Thyroid gland (tissue), 4 donors: ENCODE data around the gene KIF1B. TPM values are rescaled to one million over a fixed set of nuclear protein-coding genes. Genes with fewer than 3 reads are reported as not detected.

ENCODE experiments used
- DNase-seq, 2 donors: peaks; one replicate each; pipeline ENCODE4 v3.0.0-alpha.2; 2019
- H3K27ac ChIP-seq, 3 donors: fragments of 200-600 bp; sonication (generic); 1 replicate in 2 of 3; 2 replicates in 1 of 3; pipeline ENCODE4 v1.5.1; 2016 to 2019; ENCODE audit warnings: mild to moderate bottlenecking in 1 of 3, moderate library complexity in 1 of 3
- H3K27me3 ChIP-seq: fragments of 200-600 bp; sonication (generic); one replicate; pipeline ENCODE4 v1.5.1; 2019
- H3K36me3 ChIP-seq, 2 donors: fragments of 200-600 bp; sonication (generic); one replicate each; pipeline ENCODE4 v1.5.1; 2016 to 2019
- H3K4me1 ChIP-seq, 2 donors: fragments of 200-600 bp; sonication (generic); one replicate each; pipeline ENCODE4 v1.5.1; 2017 to 2019
- H3K4me3 ChIP-seq, 3 donors: fragments of 200-600 bp; sonication (generic); replicated peaks in 1 of 3; 1 replicate in 2 of 3; 2 replicates in 1 of 3; pipeline ENCODE4 v1.5.1; 2016; ENCODE audit warnings: mild to moderate bottlenecking in 1 of 3
- H3K9me3 ChIP-seq: fragments of 200-600 bp; sonication (generic); one replicate; pipeline ENCODE4 v1.5.1; 2017
- CTCF ChIP-seq, 6 experiments: fragments of 200-600 bp in 3 of 6; fragments of 450-650 bp in 3 of 6; sonication (generic) in 3 of 6; IDR thresholded peaks; one replicate each; pipeline ENCODE4 v1.5.1; 2016 to 2019; ENCODE audit warnings: antibody characterized with exemption in 6 of 6, mild to moderate bottlenecking in 2 of 6, inconsistent platforms in 1 of 6, moderate library complexity in 1 of 6
- POLR2A ChIP-seq, 2 donors: fragments of 450-650 bp; IDR thresholded peaks; one replicate each; pipeline ENCODE4 v1.6.1; 2017; ENCODE audit warnings: antibody characterized with exemption in 2 of 2, mild to moderate bottlenecking in 2 of 2, moderate library complexity in 1 of 2
- WGBS, 2 donors: methylation state at CpG; one replicate each; pipeline ENCODE4 v1.1.5; 2017; 5-methylcytosine and 5-hydroxymethylcytosine counted together
- intact Hi-C: fragments of 100-400 bp; cut with DNase I; formaldehyde crosslinking; loops from one replicate; pipeline ENCODE4 v1.15.1; 2023
- total RNA-seq, 4 donors: library from RNA; depleted of rRNA; stranded (reverse); fragments of >200 nt; gene quantifications; one replicate each; pipeline ENCODE4 v1.2.3, GENCODE V29; 2016

Gene KIF1B
- total RNA-seq, 4 donors from 2014 or later: 51.7 to 70.5 (median 53.5) TPM

GRCh38 chr1:10396870-10397269, 186.5 kb downstream of the KIF1B start:
- no peaks in the 10 kb centered on the region for H3K9me3 ChIP-seq
- H3K36me3 ChIP-seq: peaks cover 0 to under 1% of the 10 kb centered on the region in 2 donors
- peaks cover 15 to 23% of the 10 kb centered on the region in 2 donors for H3K4me1 ChIP-seq
- no peaks in the 10 kb centered on the region for H3K27me3 ChIP-seq
- WGBS, 2 donors: 97% methylated on average over 3 of the region's 3 CpGs
- H3K4me3 ChIP-seq: no peak overlapping the region
- DNase-seq: no peak
- intact Hi-C loops: no loop called here
- no peak overlapping the region for H3K27ac ChIP-seq
- no peak for TF ChIP-seq POLR2A (IDR thresholded peaks at IDR 0.05)
- TF ChIP-seq CTCF (IDR thresholded peaks at IDR 0.05): no peak

GRCh38 chr1:10398278-10398733, 187.9 kb downstream of the KIF1B start:
- DNase-seq: no peak
- WGBS, 2 donors: 2 to 6% methylated on average over 6 to 28 of the region's 34 CpGs
- Histone ChIP-seq H3K4me1 (peaks cover 15 to 23% of the 10 kb centered on the region in 2 donors), H3K36me3 (peaks cover 9 to 12% of the 10 kb centered on the region in 2 donors), H3K27me3 (no peaks in the 10 kb centered on the region), H3K9me3 (no peaks in the 10 kb centered on the region), H3K4me3 (peak overlapping the region; percentile 23 to 73 (median 39)), H3K27ac (peak overlapping the region in 1 of 3 donors; percentile 98)
- intact Hi-C loops: no loop called here
- no peak for TF ChIP-seq CTCF (IDR thresholded peaks at IDR 0.05)
- TF ChIP-seq POLR2A (IDR thresholded peaks at IDR 0.05): no peak

- peak in 1 of 2 donors; percentile 86 for TF ChIP-seq POLR2A (IDR thresholded peaks at IDR 0.05)
- TF ChIP-seq CTCF (IDR thresholded peaks at IDR 0.05): peak in 1 of 6 experiments; percentile 8
- H3K27ac ChIP-seq: peak within 1 kb of the TSS; percentile 80 to 98 (median 86)
- DNase-seq: peak; percentile 99 to 100
- peaks cover 15 to 17% of the 10 kb centered on the region in 2 donors for H3K36me3 ChIP-seq
- WGBS, 2 donors: 1 to 2% methylated on average over 9 to 39 of the region's 76 CpGs
- intact Hi-C loops: no loop called here
- H3K27me3 ChIP-seq: no peaks in the 10 kb centered on the region
- H3K9me3 ChIP-seq: no peaks in the 10 kb centered on the region
- peaks cover 15 to 23% of the 10 kb centered on the region in 2 donors for H3K4me1 ChIP-seq
- H3K4me3 ChIP-seq: peak within 1 kb of the TSS; percentile 63 to 78 (median 73)
These were observed 188.5 kb downstream of the KIF1B start, which contains the start of gene PGD for GRCh38 chr1:10398734-10399443. Gene PGD (plus strand): TSS chr1:10399064. CDS start chr1:10399118, 54 bp downstream.

- Histone ChIP-seq H3K27ac (peak overlapping the region; percentile 80 to 98 (median 86)), H3K4me1 (peaks cover 15 to 23% of the 10 kb centered on the region in 2 donors), H3K27me3 (no peaks in the 10 kb centered on the region), H3K9me3 (no peaks in the 10 kb centered on the region), H3K4me3 (peak overlapping the region; percentile 63 to 78 (median 73)), H3K36me3 (peaks cover 21 to 23% of the 10 kb centered on the region in 2 donors)
- no peak for TF ChIP-seq CTCF (IDR thresholded peaks at IDR 0.05)
- TF ChIP-seq POLR2A (IDR thresholded peaks at IDR 0.05): no peak
- DNase-seq: no peak
- 2 to 3% methylated on average over 23 to 30 of the region's 42 CpGs for WGBS, 2 donors
- intact Hi-C loops: no loop called here
These were observed 189.1 kb downstream of the KIF1B start for GRCh38 chr1:10399444-10399941.

- Histone ChIP-seq H3K27ac (no peak overlapping the region), H3K36me3 (peaks cover 26 to 29% of the 10 kb centered on the region in 2 donors), H3K9me3 (no peaks in the 10 kb centered on the region), H3K27me3 (no peaks in the 10 kb centered on the region), H3K4me1 (peaks cover 15 to 23% of the 10 kb centered on the region in 2 donors), H3K4me3 (peak overlapping the region in 2 of 3 donors; percentile 63 to 73)
- intact Hi-C loops: no loop called here
- 43 to 60% methylated on average over 8 of the region's 8 CpGs for WGBS, 2 donors
- no peak for DNase-seq
- TF ChIP-seq CTCF (IDR thresholded peaks at IDR 0.05) (no peak), POLR2A (IDR thresholded peaks at IDR 0.05) (no peak)
These were observed 189.6 kb downstream of the KIF1B start for GRCh38 chr1:10400013-10400412.
